HG03342 (cell line): ENCODE measurements around the gene LTF.
"Not testable (repeated sequence)": the region's sequence is repeated elsewhere in the genome, so short reads cannot be mapped to it uniquely, and the experiment has no call there.

Experiments used
- ATAC-seq: cut with Tn5 transposase; IDR thresholded peaks from one replicate; pipeline ENCODE4 v1.9.1; 2021; ENCODE audit warnings: mild to moderate bottlenecking, moderate library complexity; ENCODE audit not compliant: unreplicated experiment

The LTF gene

GRCh38 chr3:46398186-46398955 lies 66.3 kb downstream of the LTF start:
- ATAC-seq = no peak

- no peak for ATAC-seq
Observed at GRCh38 chr3:46397111-46397510, 67.6 kb downstream of the LTF start.

- ATAC-seq = no peak
Observed at GRCh38 chr3:46395766-46396530, 68.8 kb downstream of the LTF start.

- no peak for ATAC-seq
Observed at GRCh38 chr3:46395210-46395661, 69.5 kb downstream of the LTF start.

- ATAC-seq = no peak
Observed at GRCh38 chr3:46393554-46394434, 70.9 kb downstream of the LTF start.

- no peak for ATAC-seq
Observed at GRCh38 chr3:46393011-46393410, 71.7 kb downstream of the LTF start.

GRCh38 chr3:46391526-46391925 lies 73.2 kb downstream of the LTF start:
- ATAC-seq = not testable (repeated sequence)

- no peak for ATAC-seq
Observed at GRCh38 chr3:46389306-46389705, 75.4 kb downstream of the LTF start.

GRCh38 chr3:46388847-46389246 lies 75.9 kb downstream of the LTF start:
- ATAC-seq = not testable (repeated sequence)

- no peak for ATAC-seq
Observed at GRCh38 chr3:46386205-46386604, 78.5 kb downstream of the LTF start.
